GM19238 (cell line): ENCODE measurements around the gene CYP4F11.
"Not testable (repeated sequence)": the region's sequence is repeated elsewhere in the genome, so short reads cannot be mapped to it uniquely, and the experiment has no call there.

Experiments used
- DNase-seq: peaks from one replicate; pipeline ENCODE4 v3.0.0; 2011; ENCODE audit warnings: low spot score; ENCODE audit not compliant: insufficient read length

Gene CYP4F11

GRCh38 chr19:15934332-15935078 lies at the start of gene CYP4F11:
Gene CYP4F11 (minus strand): TSS chr19:15934529. CDS start chr19:15934408, 121 bp downstream.
- no peak for DNase-seq

DNA sequence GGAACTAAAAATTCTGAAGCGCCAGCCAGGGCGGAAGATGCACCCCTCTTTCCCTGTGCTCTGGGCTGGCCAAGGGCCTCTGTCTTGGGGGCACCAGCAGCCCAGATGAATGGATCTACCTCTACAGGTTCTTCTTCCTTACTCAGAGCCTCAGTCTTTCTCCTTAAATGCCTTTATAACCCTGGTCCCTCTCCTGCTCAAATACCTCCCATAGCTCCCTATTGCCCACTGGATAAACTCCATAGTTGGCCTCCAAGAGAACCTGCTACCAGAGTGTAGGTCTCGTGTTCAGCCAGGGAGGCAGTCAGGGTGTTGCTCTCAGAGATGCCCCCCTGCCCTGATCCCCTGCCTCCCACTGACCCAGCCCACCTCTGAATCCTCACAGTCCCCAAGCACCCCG lies 45.0 kb upstream of the CYP4F11 start:
- no peak for DNase-seq

- DNase-seq, result no peak
These were observed 43.4 kb upstream of the CYP4F11 start for GRCh38 chr19:15977690-15978089.

DNA sequence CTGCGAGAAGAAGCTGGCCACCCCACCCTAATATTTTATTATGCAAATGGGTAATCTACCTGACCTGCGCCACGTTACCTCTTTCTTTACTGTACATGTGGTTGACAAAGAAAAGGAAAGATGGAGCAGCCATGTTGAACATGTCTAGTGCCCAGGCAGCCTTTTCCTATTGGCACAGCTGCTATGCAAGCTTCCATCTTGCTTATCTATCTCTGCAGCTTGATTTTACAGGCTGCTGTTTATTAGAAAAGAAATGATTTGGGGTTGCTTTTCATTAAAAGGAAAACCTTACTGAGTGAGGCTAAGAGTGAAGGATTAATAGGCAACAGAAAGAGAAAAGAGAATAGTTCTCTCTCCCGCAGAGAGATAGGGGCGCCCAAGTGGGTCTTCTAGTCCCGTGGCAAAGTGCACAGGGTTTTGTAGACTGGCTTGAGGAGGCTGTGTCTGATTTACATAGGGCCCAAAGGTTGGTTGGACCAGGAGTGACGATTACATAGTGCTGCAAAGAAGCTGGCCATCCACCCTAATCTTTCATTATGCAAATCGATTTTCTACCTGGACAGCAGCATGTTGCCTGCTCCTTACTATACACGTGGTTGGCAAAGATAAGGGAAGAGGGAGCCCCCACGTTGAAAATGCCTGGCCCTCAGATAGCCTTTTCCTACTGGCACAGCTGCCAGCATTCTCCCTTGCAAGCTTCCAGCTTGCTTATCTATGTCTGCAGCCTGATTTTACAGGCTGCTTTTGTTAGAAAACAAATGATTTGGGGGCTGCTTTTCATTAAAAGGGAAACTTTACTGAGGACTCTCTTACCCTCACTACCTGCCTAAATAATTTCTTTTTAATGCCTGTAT lies 42.7 kb upstream of the CYP4F11 start:
- no peak for DNase-seq

- DNase-seq, result no peak
These were observed 40.5 kb upstream of the CYP4F11 start for GRCh38 chr19:15974856-15975255.

- DNase-seq, result not testable (repeated sequence)
These were observed 37.7 kb upstream of the CYP4F11 start for GRCh38 chr19:15972043-15972442.

DNA sequence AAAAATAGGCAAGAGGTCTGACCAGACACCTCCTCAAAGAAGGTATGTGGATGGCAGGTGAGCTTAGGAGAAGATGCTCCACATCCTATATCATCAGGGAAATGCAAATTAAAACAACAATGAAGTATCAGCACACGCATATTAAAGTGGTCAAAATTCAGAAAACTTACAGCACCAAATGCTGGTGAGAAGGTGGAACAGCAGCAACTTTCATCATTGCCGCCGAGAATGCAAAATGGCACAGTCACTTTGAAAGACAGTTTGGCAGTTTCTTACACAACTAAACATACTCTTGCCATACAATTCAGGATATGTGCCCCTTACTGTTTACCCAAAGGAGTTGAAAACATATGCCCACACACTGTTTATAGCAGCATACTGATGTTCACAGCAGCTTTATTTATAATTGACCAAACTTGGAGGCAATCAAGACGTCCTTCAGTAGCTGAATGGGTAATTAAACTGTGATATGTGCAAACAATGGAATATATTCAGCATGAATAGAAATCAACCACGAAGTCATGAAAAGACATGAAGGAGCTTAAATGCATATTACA lies 37.0 kb upstream of the CYP4F11 start:
- no peak for DNase-seq

DNA sequence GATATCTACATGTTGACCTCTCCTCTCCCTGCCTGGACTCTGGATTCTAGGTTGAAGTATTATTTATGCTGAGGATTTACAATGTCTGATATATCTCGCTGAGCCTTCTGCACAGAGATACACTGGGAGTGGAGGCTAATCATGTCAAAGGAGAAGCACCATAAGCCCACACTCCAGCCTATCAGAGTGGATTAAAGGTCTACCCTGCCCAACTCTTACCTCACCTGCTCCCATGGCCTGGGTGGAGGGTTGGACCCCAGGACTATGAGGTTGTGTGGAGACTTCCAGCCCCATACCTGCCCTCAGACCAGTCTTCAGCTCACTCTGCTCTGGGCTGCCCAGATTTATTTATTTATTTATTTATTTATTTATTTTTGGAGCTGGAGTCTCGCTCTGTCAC lies 29.9 kb upstream of the CYP4F11 start:
- no peak for DNase-seq

DNA sequence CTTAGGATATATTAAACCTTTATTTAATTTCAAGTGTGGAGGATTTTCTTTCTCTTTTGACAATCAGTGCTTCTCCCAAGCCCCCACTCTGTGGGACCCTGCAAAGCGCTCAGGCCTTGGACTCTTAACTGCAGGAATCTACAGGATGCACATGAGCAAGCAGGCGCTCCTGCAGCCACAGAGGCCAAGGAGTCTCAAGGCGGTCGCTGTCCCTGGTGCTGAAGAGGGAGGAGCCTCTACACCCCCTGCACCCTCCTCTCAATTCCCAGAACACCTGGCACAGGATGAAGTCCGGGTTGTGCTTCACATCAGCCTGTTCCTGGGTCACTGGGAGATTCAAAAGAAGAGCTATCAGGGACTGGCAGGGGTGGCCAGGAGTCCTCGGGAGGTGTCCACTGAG lies 28.0 kb upstream of the CYP4F11 start:
- DNase-seq, result no peak

DNA sequence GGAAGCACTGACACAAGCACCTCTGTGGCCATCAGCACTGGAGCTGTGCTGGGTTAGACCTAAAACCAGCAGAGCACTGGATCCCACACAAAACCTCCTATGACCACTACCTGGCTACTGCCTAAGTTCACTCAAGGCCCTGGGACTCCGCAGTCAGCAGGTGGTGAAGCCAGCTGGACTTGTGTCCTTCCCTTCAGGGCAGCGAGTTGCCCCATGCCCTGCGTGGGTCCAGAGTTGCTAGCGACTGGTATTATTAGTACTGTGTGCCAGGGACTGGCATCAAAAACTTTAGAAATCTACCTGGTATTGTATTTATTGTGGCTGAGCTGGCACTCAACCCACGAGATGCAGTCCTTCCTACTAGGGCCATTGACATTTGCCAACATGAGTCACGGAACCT lies 20.5 kb upstream of the CYP4F11 start:
- no peak for DNase-seq

DNA sequence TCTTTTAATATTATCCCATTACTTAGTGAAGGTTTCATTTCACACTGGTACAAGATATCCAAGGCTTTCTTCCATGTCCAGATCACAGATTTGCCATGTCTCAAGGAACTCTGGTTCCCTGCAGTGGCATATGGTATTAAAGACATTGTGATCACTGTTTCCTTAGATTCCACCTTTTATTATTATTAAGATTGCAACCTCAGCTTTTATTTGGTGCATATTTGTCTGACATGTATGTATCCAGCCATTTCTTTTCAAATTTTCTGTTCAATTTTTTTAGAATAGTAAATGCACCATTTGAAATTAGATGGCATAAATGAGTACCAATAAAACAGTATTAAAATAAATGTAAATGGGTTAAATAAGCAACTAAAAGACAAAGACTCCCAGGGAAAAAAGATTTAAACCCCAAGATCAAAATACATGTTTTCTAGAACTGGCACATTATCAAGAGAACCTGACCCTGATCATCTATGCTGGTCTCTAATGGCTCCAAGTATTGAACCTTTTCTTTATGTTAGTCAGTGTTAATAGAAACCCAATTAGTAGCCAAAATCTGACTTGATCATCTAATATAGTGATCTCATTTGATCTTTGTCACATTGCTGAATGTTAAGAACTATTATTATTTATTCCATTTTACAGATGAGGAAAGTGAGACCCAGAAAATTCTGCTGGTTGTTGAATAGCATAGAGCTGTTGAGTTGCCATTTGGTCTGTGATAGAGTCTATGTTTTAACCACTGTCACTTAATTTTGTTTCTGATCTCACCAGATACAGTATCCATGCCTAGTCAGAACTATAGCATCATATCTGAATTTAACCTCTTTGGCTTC lies 14.1 kb upstream of the CYP4F11 start, which contains the start of gene OR10H4:
Gene OR10H4, plus strand, starts transcription at position 786 of the 836 bp plus-strand sequence. Its CDS starts 0 bp downstream, at position 786.
- no peak for DNase-seq

DNA sequence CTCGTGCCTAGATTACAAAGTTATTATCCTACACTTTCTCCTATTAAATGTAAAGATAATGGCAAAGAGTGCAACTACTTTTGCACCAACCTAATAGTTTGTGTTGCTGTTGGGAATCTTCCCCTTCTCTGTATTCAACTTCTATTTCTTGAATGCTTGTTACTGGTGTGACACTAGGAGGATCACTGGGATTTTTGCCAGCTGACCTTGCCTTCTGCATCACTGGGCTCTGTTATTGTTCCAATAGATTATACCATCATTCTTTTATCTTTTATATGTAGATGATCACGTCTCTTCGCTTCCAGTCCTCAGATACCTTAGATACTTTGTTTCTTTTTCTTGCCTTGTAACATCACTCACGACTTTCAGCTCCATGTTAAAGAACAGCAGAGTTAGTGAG lies 11.0 kb upstream of the CYP4F11 start:
- no peak for DNase-seq

DNA sequence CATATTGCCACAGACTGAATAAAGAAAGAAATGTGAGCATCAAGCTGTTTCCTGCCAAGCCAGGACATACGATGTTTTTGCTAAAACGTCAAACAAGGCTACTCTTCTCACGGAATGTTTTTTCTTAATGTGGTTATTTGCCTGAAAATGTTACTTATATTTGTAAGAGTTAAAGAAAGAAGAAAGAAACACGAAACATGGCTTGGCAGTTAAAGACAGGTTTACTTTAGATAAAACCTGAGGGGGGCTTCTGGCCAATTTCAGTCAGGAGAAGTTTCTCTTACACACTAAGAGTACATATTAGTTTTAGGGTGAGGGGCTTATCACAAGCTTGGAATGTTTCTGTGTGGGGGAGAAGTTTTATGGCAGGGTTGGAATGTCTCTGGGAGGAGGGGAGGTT lies 10.1 kb upstream of the CYP4F11 start:
- DNase-seq, result no peak

DNA sequence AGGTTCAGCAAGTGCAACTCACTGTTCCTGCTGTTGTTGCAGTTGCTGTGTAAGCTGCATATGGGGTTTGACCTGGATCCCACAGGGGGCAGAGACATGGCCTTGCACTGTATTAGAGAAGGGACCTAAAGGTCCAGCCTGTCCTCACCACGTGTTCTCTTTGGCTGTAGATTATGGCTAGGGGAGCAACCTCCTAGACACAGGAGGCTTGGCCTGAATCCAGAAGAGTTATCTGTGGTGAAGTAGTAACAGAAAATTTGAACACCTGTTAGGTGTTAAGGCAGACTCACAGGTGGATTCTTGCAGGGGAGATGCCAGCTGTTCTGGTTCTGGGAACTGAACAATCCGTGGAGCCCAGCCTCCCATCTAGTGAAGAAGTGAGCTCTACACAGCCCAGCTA lies 3.4 kb upstream of the CYP4F11 start:
- no peak for DNase-seq

- no peak for DNase-seq
These were observed 2.6 kb upstream of the CYP4F11 start for GRCh38 chr19:15936950-15937349.

DNA sequence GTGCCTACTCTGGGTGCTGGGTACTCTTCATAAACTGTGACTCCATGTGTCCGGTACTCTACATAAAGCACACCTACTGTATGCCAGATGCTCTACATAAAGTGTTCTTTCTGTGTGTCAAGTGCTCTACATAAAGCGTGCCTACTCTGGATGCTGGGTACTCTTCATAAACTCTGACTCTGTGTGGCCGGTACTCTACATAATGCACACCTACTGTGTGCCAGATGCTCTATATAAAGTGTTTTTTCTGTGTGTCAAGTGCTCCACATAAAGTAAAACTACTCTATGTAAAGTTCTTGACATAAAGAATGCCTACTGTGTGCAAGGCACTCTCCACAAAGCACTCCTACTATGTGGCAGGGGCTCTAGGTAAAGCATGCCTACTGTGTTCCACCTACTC lies 1.8 kb upstream of the CYP4F11 start:
- DNase-seq, result no peak

DNA sequence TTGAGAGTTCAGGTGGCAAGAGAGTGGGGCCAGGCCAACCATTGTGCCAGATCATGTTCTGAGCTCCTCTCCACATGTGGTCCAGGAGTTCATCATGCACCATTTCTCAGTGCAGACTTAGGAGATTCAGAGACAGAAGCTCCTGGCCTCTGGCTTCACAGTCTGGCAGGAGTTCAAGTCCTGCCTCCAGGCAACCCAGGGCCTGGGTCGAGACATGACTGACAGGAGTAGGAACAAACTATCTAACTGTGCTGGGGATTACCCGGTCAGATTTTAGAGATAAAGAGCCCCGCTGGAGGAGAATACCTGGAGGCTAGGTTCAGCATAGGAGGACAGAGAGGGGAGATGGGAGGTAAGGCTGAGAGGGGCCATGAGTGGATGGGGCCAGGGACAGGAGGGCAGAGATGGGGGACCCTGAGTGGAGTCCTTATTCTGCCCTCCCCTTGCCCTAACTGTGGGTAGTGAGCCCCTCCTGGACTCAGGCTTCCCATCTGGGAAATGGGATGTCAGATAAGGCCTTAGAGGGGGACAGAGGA lies 906 bp upstream of the CYP4F11 start:
- no peak for DNase-seq

- not testable (repeated sequence) for DNase-seq
These were observed 483 bp downstream of the CYP4F11 start for GRCh38 chr19:15933761-15934331.

- DNase-seq, result no peak
These were observed 6.0 kb downstream of the CYP4F11 start for GRCh38 chr19:15928321-15928720.

- no peak for DNase-seq
These were observed 7.8 kb downstream of the CYP4F11 start for GRCh38 chr19:15926484-15926883.

GRCh38 chr19:15923702-15924101 lies 10.6 kb downstream of the CYP4F11 start:
- no peak for DNase-seq
